GF-D8 (cell line): ENCODE measurements around the gene DIDO1.
A peak's percentile ranks its signal among the peaks of the same experiment; 100 is the strongest.

ENCODE experiments used
- DNase-seq: peaks from one replicate; lab custom pipeline; 2025; lab: John Stamatoyannopoulos, UW

DIDO1 gene

DNA sequence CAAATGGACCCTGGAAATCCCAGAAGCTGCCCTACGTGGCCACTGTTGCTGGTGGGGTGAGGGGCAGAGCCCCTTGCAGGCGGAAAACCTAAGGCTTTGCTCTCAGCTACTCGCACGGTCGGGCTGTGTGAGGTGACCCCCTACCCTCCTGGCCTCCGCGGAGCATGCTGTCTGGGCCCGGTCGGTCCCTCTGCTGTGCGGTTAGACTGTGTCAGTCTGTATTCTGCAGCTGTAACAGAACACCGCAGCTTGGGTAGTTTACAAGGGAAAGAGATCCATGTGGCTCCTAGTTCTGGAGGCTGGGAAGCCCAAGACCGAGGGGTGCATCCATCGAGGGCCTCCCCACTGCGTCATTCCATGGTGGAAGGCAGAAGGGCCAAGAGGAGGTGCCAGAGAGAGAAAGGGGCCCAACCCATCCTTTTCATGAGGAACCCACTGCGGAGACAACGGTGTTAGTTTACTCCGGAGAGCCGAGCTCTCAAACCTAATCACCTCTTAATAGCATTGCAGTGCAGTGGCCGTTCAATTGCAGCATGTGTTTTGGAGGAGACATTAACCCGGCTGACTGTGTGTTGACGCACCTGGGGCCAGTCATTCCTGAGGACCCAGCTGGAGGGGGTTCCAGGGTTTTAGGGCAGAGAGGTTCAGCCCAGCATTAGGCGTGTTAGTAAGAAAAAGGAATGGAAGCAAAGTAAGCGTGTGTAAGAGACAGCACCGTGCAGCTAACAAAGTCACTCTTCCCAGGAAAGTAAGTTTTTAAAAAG lies 91.2 kb downstream of the DIDO1 start:
- no peak for DNase-seq

GRCh38 chr20:62832951-62833391 lies 93.3 kb downstream of the DIDO1 start:
- DNase-seq, result peak; percentile 68

DNA sequence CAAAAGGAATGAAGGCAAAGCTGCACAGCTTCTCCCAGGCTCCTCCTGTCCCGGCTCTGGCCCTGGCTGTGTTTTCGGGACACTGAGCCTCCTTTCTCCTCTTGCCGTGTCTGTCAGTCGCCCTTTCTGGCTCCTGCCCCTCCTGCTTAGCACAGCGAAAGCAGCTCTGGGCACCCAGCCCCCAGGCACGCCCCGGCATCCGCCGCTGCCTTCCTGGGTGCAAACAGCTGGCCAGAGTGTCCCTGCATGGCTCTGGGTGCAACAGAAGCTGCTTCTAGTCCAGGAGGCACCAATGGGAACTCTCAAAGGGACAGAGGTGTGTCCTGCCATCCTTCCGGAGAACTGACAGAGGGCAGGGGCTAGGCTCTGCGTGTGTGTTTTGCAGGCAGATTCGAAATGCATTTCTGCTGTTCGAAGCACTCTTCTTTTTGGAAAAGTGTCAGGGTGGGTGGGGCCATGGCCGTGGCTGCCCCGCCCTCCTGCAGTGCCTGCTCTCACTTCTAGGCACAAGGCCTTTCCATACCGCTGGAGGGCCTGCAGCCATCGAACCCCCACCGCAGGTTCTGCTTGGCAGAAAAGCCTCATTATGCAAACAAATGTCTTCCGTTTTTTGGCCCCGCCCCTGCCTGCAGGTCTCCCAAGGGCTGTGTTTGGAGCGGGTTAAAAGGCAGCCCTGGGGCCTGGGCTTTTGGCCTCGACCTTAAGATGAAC lies 93.9 kb downstream of the DIDO1 start:
- peak; percentile 83 for DNase-seq

DNA sequence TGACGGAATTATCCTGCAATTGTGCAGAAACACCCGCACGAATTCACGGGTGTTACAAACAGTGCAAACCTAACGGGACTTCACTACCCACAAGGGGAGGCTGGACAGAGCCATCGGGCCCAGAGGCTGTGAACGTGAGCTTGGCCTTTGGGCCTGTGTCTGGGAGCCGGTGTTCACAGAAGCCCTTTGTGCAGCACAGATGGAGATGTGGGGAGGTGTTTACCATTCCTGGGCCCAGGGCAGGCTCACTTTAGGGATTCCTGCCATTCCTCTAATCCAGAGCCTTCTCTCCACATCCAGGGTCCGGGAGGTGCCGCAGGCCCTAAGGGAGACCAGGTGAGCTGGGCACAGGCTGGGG lies 94.5 kb downstream of the DIDO1 start:
- no peak for DNase-seq

GRCh38 chr20:62831361-62831788 lies 94.9 kb downstream of the DIDO1 start:
- DNase-seq, result no peak

- DNase-seq, result no peak
Observed at GRCh38 chr20:62830821-62831220, 95.5 kb downstream of the DIDO1 start.

- no peak for DNase-seq
Observed at GRCh38 chr20:62830251-62830650, 96.1 kb downstream of the DIDO1 start.

GRCh38 chr20:62829231-62830230 lies 96.8 kb downstream of the DIDO1 start:
- no peak for DNase-seq

DNA sequence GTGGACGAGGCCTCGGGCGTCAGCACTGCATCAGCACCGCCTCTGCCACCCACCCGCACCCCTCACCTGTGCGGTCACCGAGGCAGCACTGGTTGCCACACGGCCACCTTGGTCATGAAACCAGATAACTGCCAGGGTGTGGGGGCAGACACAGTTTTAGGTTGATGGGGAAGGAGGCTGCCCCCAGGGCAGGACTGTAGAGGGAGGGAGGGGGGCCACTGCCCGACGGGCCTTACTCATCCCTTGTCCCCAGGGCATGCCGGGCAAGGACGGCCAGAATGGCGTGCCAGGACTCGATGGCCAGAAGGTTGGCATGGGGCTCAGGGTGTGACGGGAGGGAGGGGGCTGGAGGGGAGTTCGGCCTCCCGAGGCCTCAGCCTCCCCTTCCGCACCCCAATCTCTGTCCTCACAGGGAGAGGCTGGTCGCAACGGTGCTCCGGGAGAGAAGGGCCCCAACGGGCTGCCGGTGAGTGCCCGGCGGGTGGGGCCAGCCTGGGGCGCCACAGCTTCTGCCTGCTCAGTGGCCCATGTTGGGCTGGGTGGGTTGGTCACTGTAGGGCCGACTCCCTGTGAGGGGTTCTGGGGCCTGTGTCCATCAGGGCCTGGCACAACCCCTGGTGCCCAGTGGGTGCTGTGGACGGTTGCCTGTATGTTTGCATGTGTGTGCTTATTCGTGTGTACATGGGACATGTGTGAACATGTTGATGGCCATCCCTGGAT lies 97.6 kb downstream of the DIDO1 start:
- DNase-seq, result no peak

DNA sequence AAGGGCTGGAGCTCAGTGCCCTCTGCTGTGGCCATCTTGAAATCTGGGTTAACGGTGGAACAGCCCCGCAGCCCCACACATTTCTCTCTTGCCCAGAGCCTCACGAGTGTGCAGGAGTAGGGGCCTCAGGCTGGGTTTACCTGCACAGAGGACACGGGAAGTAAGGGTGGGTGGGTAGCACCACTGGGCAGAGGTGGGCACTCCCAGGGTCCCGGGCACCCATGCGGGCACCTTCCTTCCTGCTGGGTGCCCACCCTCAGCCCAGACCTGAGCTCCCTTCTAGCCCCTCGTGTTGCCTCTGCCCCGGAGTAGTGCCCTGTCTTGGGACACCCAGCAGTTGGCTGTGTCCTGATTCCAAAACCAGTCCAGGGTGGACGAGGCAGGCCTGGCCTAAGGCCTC lies 98.3 kb downstream of the DIDO1 start:
- no peak for DNase-seq
